Tibial nerve (tissue), 3 donors: ENCODE measurements around the gene UPK3A.

ENCODE experiments used
- POLR2A ChIP-seq, 2 donors: fragments of 450-650 bp; IDR thresholded peaks; one replicate each; pipeline ENCODE4 v1.6.1; 2017; ENCODE audit warnings: antibody characterized with exemption in 2 of 2, mild to moderate bottlenecking in 2 of 2, moderate library complexity in 2 of 2
- TF ChIP-seq, protein P1 (sequence below), 5 experiments: fragments of 200-600 bp in 3 of 5; fragments of 450-650 bp in 2 of 5; sonication (generic) in 3 of 5; IDR thresholded peaks; one replicate each; pipeline ENCODE4 v1.5.1; 2016 to 2019; ENCODE audit warnings: antibody characterized with exemption in 5 of 5, mild to moderate bottlenecking in 3 of 5, moderate library complexity in 2 of 5

DNA sequence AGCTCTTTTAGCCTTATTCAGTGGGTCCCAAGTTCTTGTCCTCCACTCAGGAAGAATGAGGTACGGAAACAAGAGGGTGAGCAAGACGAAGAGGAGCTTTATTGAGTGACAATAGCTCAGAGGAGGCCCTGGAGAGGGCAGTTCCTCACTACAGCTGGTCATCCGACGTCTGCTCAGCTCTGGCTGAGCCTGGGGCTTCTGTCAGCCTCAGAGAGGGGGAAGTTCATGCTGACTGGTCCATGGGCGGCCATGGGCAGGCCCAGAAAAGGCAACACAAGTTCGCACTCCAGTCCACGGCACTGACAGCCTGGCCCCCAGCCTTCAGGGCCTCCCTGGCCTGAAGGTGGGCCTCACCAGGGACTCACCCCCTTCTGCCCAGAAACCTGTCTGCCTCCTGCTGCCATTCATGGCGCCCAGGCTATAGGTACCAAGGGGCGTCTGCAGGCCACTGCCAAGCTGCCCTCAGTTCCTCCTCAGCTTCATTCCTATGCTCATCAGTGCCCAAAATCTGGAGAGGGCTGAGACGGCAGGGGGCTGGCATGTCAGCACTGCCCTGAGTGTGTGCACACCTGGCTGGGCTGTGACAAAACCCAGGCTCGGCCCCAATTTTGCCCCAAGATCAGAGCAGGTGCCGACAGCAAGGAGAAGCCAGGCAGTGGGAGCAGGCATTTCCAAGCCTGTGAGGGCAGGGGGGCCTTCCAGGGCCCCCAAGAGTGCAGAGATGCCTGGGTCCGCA lies 22.4 kb upstream of the UPK3A start:
- TF ChIP-seq, protein P1, sequence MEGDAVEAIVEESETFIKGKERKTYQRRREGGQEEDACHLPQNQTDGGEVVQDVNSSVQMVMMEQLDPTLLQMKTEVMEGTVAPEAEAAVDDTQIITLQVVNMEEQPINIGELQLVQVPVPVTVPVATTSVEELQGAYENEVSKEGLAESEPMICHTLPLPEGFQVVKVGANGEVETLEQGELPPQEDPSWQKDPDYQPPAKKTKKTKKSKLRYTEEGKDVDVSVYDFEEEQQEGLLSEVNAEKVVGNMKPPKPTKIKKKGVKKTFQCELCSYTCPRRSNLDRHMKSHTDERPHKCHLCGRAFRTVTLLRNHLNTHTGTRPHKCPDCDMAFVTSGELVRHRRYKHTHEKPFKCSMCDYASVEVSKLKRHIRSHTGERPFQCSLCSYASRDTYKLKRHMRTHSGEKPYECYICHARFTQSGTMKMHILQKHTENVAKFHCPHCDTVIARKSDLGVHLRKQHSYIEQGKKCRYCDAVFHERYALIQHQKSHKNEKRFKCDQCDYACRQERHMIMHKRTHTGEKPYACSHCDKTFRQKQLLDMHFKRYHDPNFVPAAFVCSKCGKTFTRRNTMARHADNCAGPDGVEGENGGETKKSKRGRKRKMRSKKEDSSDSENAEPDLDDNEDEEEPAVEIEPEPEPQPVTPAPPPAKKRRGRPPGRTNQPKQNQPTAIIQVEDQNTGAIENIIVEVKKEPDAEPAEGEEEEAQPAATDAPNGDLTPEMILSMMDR (IDR thresholded peaks at IDR 0.05), result no peak
- TF ChIP-seq POLR2A (IDR thresholded peaks at IDR 0.05), result no peak
